ENCODE data around the gene TLK2. TPM values are rescaled to one million over a fixed set of nuclear protein-coding genes. Genes with fewer than 3 reads are reported as not detected.
A peak's percentile ranks its signal among the peaks of the same experiment; 100 is the strongest.
"Not testable (repeated sequence)": the region's sequence is repeated elsewhere in the genome, so short reads cannot be mapped to it uniquely, and the experiment has no call there.

Gene TLK2
- total RNA-seq, 1 donor from 2014 or later, result 58.4 TPM

DNA sequence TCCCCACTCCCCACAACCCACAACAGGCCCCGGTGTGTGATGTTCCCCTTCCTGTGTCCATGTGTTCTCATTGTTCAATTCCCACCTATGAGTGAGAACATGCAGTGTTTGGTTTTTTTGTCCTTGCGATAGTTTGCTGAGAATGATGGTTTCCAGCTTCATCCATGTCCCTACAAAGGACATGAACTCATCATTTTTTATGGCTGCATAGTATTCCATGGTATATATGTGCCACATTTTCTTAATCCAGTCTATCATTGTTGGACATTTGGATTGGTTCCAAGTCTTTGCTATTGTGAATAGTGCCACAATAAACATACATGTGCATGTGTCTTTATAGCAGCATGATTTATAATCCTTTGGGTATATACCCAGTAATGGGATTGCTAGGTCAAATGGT lies 82.3 kb downstream of the TLK2 start:
- not testable (repeated sequence) for DNase-seq

DNA sequence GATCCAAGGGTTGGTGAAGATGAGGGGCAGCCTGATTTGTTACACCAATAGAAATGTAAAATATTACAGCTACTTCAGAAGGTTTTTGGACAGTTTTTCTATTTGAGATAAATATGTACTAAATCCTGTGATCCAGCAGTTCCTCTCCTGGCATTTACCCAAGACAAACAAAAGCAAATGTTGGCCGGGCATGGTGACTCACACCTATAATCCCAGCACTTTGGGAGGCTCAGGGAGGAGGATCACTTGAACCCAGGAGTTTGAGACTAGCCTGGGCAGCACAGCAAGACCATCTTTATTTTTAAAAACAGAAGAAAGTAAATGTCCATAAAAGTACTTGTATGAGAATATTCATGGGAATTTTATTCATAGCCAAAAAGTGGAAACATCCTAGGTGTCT lies 84.0 kb downstream of the TLK2 start:
- no peak for DNase-seq

DNA sequence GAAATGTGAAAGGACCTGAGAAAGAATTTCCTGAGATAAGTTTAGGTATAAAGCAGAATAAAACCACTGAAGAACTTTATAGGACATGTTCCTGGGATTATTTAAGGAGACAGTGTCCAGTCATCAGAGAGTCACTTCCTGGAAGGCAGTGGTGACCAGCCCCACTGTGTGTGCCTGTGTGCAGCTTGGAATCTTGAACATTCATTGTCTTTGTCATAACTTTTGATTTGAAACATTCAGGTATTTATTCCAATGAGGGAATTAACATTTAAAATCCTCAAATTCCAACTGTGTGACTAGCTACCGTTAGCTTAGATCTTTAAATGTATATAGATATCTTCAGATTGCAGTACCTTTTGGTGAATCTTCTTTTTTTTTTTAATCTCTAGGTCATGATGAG lies 87.2 kb downstream of the TLK2 start:
- no peak for DNase-seq

DNA sequence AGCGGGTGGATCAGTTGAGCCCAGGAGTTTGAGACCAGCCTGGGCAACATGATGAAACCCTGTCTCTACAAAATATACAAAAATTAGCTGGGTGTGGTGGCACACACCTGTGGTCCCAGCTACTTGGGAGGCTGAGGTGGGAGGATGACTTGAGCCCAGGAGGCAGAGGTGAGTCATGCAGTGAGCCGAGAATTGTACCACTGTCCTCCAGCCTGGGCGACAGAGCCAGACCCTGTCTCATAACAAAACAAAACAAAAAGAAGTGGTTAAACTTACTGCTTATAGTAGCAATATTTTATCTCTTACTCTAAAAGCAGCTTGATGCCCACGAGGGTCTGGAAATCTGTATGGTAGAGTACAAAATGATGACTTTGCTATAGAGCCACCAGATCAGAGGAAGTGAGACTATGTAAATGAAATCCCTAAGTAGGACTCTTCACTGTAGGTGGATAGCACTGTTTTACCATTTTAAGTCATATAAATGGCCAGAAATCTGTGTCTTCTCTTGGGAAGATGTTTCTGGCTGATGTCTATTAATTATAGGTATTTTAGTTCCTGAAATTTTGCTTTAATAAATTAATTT lies 88.5 kb downstream of the TLK2 start:
- no peak for DNase-seq

DNA sequence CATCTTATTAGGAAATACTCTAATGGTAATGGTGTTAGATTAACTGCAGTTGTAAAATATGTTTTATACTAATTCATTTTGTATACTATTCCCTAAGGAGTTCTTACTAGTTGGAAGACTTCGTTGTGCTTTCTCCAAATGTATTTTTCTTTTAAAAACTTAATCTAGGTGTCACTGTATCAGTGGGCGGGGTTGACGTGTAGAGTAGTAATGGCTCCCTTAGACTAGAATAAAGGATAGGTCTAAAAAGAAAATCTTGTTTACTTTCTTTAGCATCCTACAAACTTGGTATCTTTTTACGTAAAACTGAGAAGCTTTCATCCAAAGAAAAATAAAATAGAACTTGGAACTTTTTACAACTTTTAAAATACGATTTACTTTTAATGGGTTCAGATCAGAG lies 93.9 kb downstream of the TLK2 start:
- DNase-seq, result no peak

DNA sequence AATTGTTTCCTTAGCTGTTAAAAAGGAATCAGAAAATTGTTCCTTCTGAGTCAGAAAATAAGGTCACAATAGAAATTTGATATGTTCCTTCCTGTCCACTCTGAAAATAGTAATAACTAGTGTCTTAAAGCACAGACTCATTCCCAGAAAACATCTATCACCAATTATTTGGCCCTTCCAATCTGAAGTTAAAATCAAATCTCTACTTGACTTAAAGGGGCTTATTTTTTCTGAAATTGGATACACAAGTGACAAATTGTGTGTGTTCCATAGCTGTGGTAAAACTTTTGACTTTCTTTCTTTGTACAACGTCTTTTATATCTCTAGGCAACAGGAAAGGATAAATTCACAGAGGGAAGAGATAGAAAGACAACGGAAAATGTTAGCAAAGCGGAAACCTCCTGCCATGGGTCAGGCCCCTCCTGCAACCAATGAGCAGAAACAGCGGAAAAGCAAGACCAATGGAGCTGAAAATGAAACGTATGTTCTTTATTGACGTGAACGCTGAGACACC lies 94.3 kb downstream of the TLK2 start:
- no peak for DNase-seq

DNA sequence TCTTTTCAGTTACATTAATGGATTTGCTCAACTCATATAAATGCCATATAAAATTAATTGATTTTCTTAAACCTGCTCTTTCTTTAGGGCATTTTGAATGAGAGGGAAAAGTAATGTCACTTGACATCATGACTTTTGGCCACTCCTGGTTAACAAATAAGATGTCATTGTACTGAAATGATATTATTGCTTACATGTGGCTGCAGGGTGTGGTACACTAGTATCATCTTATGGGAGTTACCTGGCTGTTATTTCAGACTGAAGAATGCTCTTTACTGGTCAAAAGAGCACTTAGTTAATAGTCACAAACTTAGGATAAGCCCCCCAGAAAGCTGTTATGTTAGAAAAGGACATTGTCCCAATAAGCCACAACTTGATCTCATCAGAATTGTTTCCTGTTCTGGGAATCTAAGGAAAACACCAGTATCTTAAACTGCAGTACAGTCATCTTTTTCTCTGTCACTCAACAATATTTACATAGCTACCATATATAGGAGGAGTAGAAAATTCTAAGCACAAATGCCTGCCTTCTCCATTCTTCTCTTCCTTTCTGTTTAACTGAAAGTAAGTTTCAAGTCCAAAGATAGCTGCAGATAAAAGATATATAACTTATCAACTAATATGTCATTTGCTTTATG lies 95.0 kb downstream of the TLK2 start:
- no peak for DNase-seq

DNA sequence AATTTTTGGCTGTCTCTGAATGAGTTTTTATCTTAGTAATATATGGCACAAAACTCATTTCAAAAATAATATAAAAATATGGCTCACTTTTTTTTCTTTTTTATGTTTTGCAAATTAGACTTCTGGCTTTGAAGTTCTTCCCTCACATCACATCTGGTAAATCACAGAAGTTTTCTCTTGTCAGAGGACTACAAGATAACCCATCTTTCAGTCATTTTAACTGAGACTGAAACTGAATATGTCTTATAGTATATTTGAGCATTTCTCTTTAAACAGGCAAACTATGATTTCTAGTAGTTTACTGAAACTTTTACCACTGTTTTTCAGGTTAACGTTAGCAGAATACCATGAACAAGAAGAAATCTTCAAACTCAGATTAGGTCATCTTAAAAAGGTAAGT lies 97.8 kb downstream of the TLK2 start:
- no peak for DNase-seq

DNA sequence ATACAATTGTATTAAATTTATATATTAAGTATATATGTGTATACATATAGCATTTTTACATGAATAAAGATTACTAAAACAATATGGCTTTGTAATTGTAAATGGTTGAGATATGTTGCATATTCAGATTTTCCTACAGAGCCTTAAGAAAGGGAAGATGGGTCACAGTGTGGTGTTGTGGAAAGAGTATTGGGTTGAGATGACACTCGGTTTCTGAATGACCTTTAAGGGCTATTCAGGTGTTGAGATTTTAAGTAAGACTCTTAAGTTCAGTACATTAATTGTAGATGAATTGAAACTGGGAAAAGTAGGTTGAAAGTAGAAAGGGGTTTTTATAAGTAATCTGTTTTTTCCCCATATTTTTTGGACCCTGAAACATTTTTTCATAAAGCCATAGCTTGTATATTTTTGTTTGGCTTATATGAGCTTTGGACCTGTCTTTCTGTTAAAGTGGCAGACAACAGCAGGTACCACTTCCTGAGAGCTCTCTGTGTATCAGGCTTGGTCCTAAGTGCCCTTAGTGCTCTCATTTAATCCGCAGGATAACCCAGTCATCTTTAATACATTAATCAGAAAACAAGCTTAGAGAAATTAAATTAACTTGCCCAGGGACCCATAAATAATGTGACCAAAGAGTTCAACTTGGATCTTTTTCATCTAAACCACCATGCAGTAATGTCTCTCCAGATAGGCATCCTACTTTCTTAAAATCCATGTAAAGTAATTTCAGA lies 100.3 kb downstream of the TLK2 start:
- DNase-seq, result no peak

DNA sequence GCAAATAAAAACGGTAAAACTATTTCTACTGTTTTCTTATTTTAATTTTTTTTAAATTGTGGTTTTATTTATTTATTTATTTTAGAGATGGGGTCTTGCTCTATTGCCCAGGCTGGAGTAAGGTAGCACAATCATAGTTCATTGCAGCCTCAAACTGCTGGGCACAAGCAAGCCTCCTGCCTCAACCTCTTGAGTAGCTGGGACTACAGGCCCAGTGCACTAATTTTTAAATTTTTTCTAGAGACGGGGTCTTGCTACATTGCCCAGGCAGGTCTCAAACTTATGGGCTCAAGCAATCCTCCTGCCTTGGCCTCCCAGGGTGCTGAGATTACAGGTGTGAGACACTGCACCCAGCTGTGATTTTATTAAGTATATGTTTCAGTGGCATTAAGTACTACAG lies 102.3 kb downstream of the TLK2 start:
- no peak for DNase-seq

DNA sequence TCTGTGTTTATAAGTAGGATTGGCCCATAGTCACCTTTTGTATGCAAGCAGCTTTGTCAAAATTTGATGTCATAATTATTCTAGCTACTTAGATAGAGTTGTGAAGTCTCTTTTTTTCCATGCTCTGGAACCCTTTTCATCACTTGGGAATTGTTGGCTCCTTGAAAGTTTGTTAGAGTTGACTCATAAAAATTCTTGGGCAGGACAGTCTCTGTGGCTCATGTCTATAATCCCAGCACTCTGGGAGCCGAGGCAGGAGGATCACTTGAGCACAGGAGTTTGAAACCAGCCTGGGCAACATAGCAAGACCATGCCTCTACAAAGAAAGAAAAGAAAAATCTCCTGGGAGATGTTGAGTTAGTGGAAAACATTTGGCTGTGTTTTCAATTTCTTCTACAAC lies 103.1 kb downstream of the TLK2 start:
- no peak for DNase-seq

DNA sequence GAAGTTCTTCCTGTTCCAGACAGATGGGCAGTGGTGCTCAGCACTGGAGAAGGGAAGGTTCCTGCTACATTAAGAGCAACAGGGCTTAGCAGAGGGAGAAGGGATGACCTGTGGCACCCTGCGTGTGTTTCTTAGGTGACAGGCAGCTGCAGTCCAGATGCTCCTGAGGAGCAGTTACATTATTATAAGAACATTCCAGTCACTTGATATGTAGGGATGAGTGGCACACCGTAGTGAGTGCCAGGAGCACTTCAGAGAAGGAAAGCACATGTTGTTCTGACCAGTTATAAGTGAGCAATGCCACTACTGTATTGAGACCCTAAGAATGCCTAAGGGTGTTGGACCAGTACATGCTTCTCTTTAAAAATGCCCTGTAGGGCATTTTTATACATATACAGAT lies 108.9 kb downstream of the TLK2 start:
- DNase-seq, result no peak

DNA sequence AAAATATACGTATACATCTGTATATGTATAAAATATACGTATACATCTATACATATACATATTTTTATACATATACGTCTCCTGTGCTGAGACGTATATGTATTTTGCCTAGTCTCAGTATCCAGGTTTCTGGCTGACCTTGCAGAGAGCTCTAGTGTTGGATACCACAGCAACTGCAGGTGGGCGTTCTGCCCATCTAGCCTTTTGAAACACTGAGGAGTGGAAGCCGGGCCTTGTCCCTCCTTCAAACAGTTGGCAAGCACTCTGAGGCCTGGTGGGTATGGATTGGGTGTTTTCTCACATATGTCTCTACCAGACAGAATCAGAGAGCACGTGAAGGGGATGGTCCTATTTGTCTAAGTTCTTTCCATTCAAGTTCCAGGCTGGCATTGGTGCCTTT lies 109.5 kb downstream of the TLK2 start:
- DNase-seq, result no peak

DNA sequence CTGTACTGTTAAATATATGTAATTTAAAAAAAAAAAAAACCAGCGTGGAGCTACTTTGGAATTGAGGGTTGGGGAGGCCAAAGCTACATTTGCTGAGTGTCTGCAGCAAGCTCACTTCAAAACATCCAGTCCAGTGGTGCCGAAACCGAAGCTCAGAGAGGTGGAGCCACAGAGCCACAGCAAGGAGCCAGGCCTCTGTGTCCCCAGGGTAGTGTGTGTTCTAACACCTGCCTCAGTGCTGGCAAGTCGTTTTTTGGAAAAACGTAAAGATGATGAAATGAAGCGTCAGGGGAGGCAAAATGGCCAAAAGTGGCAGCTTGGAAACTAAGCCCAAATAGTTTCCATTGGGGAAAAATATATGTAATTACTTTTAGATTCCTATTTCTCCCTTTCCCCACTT lies 112.7 kb downstream of the TLK2 start:
- DNase-seq, result peak; percentile 32

DNA sequence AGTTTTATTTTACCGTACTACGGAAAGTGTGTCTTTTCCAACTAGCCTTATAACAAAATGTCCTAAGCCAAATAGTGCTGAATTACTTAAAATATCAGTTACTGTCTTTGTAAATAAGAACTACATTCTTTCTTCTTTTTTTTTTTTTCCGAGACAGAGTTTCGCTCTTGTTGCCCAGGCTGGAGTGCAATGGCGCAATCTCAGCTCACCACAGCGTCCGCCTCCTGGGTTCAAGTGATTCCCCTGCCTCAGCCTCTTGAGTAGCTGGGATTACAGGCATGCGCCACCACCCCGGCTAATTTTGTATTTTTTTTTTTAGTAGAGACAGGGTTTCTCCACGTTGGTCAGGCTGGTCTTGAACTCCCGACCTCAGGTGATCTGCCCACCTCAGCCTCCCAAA lies 113.2 kb downstream of the TLK2 start:
- not testable (repeated sequence) for DNase-seq

DNA sequence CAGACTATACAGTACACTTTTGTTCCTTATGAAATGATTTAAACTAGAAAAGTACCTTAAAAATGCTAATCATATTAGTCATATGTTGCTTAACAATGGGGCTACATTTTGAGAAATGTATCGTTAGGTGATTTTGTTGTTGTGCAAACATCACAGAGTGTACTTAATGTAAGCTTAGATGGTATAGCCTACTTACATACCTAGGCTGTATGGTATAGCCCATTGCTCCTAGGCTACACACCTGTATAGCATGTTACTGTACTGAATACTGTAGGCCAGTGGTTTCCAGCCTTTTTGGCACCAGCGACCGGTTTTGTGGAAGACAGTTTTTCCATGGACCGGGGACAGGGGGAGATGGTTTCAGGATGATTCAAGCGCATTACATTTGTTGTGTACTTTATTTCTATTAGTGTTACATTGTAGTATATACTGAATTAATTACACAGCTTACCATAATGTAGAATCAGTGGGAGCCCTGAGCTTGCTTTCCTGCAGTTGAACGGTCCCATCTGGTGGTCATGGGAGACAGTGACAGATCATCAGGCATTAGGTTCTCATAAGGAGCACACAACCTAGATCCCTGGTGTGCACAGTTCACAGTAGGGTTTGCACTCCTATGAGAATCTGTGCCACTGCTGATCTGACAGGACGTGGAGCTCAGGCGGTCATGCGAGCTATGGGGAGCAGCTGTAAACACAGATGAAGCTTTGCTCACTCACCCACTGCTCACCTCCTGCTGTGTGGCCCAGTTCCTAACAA lies 113.9 kb downstream of the TLK2 start:
- no peak for DNase-seq

DNA sequence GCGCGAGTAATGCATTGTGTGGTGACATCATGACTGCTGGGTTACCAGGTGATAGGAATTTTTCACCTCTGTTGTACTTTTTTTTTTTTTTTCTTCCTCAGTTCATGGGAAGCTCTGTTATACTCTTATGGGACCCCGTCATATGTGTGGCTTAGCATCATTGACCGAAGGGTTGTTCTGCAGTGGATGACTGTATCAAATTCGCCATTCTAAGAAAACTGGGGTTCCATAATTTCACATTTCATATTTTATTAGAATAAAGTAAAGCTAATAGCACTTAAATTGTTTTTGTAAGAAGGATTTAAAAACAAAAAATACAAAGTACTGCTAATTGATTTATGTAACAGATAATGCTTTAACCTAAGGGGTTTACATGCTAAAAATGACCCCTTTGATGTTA lies 116.9 kb downstream of the TLK2 start:
- DNase-seq, result no peak

DNA sequence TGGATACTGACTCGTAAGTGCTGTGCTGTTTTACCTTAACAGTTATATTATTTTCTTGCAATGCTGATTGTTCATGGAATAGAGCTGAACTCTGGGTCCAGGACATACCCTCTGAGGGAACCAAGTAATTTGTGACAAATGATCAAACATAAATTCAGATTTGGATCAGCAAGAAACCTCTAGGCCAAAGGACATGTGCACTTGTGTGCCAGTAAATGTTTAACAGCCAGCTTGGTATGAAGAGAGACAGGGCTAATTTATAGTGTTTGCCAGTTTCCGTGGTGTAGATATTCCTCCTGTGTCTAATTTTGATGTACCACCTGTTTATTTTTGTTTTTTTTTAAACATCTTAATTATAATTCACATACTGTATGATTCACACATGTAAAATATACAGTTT lies 118.0 kb downstream of the TLK2 start:
- no peak for DNase-seq

DNA sequence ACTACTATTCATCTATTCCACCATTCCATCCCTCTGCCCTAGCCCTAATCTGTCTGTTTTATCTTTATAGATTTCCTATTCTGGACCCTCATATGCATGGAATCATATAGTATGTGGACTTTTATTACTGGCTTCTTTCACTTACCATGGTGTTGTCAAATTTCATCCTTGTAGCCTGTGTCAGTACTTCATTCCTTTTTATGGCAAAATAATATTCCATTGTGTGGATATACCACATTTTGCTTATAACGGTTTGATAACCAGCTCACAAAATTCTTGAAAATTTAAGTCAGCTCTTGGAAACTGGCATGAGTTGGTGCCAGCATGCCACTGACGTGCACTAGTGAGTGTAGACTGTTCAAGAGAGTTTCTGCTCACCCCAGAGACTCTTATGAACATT lies 118.5 kb downstream of the TLK2 start:
- no peak for DNase-seq

DNA sequence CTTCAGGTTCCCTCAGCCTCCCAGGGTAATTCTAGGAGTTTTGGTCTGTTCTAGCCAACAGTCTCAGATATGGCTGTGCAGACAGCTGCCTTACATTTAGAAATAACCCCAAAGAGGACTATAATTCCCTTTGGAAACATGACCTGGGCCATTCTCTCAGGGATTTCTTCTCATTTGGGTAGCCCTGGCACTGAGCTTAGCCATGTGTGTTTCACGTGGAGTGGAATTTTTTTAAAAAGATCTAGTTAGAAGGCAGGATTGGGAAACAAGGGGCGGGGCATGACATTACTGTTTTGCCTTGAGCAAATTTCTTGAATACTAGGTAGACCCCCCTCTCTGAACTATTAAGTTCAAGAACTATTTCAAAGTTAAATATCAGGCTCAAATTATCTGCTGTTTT lies 119.3 kb downstream of the TLK2 start:
- DNase-seq, result no peak

DNA sequence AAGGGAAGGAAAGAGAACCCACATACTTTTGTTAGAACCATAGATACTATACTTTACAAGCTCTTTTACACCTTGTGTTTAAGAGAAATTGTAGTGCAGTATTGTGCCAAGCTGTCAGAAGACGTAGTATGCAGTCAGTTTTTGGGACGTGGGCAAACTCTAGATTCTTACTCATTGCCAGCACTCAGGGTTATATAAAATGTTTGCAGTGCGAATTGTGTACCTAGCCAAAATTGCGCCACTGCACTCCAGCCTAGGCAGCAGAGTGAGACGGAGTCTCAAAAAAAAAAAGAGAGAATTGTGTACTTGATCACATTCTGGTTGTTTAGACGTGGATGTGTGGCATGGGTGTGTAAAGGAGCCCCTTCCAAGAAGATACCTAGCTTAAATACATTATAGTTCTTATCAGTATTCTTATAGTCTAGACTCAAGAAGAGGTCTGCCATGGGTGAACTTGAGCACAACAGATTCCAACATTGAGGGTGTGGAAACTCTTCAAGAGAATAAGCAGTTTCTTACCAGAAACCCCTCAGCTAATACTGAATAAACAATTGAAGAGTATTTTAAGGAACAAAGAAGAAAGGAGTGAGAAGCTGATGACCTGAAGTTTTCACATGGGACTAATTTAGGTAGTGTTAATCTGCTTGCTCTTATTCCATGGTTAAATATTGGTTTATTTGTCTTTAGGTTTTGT lies 121.5 kb downstream of the TLK2 start:
- no peak for DNase-seq

DNA sequence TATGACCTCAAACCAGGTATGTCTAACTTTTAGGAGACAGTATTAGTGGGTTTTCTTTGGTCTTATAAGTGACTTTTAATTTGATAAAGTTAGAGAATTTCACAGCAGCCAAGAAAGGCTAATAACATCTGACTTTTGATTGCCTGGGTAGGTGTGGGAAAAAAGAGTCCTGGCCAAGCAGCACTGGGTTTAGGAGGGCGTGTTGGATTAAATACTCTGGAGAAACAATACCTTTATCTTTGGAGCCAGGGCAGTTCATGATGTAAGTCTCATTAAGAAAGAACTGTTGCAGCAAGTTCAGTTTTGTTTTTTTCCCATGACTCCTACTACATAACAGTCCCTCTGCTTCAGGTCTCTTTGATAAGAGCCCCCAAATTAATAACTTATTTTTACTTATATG lies 122.2 kb downstream of the TLK2 start:
- no peak for DNase-seq
